Hepatocyte (in vitro differentiated cells): ENCODE measurements around the gene PRELID1.

ENCODE experiments used
- CTCF ChIP-seq: fragments of 200-600 bp; sonication (generic); IDR thresholded peaks from 2 replicates; pipeline ENCODE4 v1.5.1; 2016; ENCODE audit warnings: antibody characterized with exemption, mild to moderate bottlenecking; ENCODE audit not compliant: poor library complexity
- EZH2 ChIP-seq: fragments of 200-600 bp; sonication (generic); IDR thresholded peaks from 2 replicates; pipeline ENCODE4 v1.6.1; 2016; ENCODE audit warnings: antibody characterized with exemption, mild to moderate bottlenecking, borderline replicate concordance

GRCh38 chr5:177265395-177265794 is 38.2 kb upstream of the PRELID1 start:
- no peak for TF ChIP-seq CTCF
- no peak for TF ChIP-seq EZH2
